Renal cortex interstitium (tissue), 11 donors: ENCODE results near the gene PLA2G6. TPM values are rescaled to one million over a fixed set of nuclear protein-coding genes. Genes with fewer than 3 reads are reported as not detected.
"Not testable (repeated sequence)": the region's sequence is repeated elsewhere in the genome, so short reads cannot be mapped to it uniquely, and the experiment has no call there.

Source experiments
- DNase-seq, 11 donors: peaks; one replicate each; pipeline ENCODE4 v3.0.0-alpha.2; 2013; ENCODE audit warnings: low read depth in 9 of 11, low spot score in 4 of 11; ENCODE audit errors: extremely low read depth in 1 of 11
- polyA plus RNA-seq, 3 donors: library from polyadenylated mRNA; unstranded; fragments of 120-200 nt; gene quantifications; one replicate each; pipeline ENCODE4 v1.2.1, GENCODE V29; 2013; ENCODE audit not compliant: insufficient read length in 3 of 3

The PLA2G6 gene
- polyA plus RNA-seq, 3 donors, result 41.5 to 81.8 (median 44.7) TPM

GRCh38 chr22:38173641-38173906 lies 8.1 kb downstream of the PLA2G6 start:
- DNase-seq, result no peak

GRCh38 chr22:38172832-38173640 lies 8.6 kb downstream of the PLA2G6 start:
- DNase-seq, result no peak

- DNase-seq, result no peak
Measured at GRCh38 chr22:38171927-38172831, 9.5 kb downstream of the PLA2G6 start.

GRCh38 chr22:38170469-38170868 lies 11.2 kb downstream of the PLA2G6 start:
- DNase-seq, result no peak

DNA sequence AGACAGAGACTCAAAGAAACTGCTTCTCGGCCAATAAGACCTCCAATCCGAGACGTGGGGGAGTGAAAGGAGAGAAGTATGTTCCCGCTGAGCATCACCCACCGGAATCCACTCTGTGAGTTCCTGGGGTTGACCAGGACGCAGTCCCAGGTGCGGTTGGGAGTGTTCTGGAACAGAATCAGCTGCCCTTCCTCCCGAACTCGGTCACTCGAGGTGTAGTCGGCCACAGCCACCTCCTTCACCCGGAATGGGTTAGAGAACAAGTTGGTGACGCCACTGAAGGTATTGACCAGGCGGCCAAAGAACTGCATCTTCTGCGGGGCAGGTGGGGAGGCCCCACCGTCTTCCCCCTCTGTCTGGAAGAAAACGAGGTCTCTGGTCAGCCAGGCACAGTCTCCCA lies 12.5 kb downstream of the PLA2G6 start:
- DNase-seq, result no peak

DNA sequence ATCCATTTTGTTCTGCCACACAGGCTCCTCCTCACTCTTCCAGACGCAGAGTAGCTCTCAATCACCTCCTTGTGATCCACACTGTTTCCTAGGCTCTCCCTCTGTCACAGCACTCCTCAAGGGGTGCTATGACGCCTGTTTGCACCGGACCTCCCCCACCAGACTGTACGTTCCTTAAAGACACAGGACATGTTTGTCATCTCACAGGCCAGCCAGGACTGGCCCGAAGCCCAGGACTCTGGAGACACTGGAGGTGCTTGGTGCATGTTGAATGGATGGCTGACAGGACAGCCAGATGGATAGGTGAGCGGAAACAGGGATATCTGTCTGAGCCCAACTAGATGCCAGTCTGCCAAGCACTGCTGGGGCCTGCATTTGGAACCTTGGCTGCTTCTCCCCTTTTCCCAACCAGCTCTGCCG lies 13.6 kb downstream of the PLA2G6 start:
- no peak for DNase-seq

GRCh38 chr22:38165922-38166593 lies 15.6 kb downstream of the PLA2G6 start:
- no peak for DNase-seq

GRCh38 chr22:38164551-38164918 lies 17.1 kb downstream of the PLA2G6 start:
- no peak for DNase-seq

- no peak for DNase-seq
Measured at GRCh38 chr22:38163844-38164550, 17.6 kb downstream of the PLA2G6 start.

GRCh38 chr22:38162881-38163843 lies 18.5 kb downstream of the PLA2G6 start:
- no peak for DNase-seq

GRCh38 chr22:38155703-38156102 lies 25.9 kb downstream of the PLA2G6 start:
- no peak for DNase-seq

DNA sequence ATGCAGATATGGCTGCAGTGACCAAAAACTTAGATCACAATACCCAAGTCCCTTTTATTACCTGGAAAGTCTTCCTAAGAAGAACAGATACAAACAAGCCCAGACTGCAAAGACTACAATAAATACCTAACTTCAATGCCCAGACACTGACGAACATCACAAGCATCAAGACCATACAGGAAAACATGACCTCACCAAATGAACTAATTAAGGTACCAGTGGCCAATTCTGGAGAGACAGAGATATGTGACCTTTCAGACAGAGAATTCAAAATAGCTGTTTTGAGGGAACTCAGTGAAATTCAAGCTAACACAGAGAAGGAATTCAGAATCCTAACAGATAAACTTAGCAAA lies 27.1 kb downstream of the PLA2G6 start:
- not testable (repeated sequence) for DNase-seq

DNA sequence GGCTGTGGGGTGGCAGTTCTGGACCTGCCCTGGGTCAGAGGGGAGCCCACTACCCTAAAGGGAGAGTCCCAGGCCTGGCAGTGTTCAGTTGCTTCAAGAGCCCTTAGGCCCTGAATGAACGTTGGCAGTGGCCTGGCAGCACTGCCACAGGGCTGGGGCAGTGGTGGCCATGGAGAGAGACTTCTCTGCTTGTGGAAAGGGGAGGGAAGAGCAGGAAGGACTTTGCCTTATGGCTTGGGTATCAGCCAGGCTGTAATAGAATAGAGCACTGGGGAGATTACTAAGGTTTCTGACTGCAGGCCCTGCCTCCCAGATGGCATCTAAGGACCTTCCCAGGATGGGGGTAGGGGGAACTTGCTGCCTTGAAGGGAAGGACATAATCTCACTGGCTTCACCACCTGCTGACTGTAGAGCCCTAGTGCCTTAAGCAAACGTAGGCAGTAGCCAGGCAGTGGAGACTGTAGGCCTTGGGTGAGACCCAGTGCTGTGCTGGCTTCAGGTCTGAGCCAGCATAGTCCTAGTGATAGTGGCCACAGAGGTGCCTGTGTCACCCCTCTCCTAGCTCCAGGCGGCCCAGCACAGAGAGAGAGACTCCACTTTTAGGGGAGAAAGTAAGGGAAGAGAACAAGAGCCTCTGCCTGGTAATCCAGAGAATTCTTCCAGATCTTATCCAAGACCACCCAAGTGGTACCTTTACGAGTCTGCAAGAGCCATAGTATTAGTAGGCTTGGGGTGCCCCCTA lies 27.6 kb downstream of the PLA2G6 start:
- DNase-seq, result no peak

GRCh38 chr22:38151126-38151500 lies 30.5 kb downstream of the PLA2G6 start:
- DNase-seq, result no peak

DNA sequence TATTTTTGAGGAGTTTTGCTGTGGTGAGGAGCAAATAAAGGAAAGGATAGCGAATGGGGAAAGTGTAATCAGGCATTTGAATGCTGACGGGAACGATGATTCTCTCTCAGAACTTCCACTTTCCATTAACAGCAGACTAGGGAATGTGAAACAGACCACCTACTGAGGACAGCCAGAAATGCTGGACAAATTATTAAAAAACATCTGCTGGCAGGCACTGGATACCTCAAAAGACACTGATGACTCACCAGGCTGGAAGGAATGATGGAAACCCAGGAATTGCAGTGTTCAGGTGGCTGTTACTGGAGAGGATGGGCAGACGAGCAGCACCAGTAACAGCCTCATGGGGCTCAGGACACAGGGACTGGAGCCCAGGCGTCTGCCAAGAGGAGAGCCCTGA lies 33.4 kb downstream of the PLA2G6 start:
- DNase-seq, result no peak

GRCh38 chr22:38146166-38146565 lies 35.5 kb downstream of the PLA2G6 start:
- DNase-seq, result not testable (repeated sequence)

DNA sequence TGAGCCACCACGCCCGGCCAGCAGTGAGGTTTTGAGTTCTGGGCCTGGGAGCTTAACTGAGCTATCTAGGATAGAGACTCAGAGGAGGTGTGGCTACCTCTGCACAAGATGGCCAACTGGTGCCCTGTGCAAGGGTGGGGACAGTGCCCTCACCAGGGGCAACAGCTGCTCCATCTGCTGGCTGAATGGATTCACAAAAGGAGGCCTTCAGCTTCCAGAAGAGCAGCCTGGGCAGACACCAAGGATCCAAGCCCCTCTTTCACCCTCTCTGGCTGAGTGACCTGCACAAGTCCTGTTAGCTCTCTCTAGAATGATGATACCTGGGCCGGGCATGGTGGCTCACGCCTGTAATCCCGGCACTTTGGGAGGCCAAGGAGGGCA lies 37.6 kb downstream of the PLA2G6 start:
- DNase-seq, result no peak

GRCh38 chr22:38142606-38143005 lies 39.0 kb downstream of the PLA2G6 start:
- DNase-seq, result no peak
